ENCODE results near the gene BDH1.

GRCh38 chr3:197482001-197482400, 73.8 kb downstream of the BDH1 start:
- no peak for TF ChIP-seq CTCF (IDR thresholded peaks at IDR 0.05)
- no peak for TF ChIP-seq POLR2AphosphoS5 (IDR thresholded peaks at IDR 0.05)
- no peak for TF ChIP-seq EP300 (IDR thresholded peaks at IDR 0.05)

Data from upper lobe of left lung (tissue), 4 donors.